Measurements from ENCODE around the gene FAM227B. TPM values are rescaled to one million over a fixed set of nuclear protein-coding genes. Genes with fewer than 3 reads are reported as not detected.

FAM227B gene
- total and polyA plus RNA-seq, 2 of the 13 experiments (the other 11 are each of a cell fraction or from before 2014, with no cell fraction given), result 1.9 to 2.6 TPM

DNA sequence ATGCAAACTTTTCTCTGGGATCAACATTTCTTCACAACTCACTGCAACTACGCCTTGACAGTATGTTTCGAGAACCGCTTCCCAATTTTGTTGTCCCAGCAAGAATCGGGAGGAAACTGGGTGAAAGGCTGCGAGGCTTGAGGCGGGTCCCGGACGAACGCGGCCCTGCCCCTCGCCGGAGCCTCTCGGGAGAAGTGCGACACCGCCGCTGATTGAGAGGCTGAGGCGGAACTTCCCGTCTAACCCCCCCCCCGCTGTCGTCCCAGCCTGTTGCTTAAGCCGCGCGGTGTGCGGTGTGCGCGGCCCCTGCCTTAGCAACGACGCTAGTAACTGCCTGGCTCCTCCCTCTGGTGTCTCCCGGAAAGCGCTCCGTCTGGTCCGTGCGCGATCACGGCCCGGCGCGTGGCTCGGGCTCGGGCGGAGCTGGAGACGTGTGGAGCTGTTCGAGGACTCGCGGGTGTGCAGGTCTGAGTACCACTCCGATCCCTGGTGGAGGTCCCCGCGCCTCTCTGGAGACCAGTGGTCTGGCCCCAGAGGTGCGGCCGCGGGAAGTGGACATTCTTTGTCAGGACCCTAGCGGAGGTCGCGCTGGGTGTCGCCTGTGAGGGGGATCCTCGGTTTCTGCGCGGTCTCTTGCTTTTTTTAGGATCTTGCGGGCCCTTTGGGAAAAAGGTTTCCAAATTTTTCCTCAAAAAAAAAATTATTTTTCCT, at the start of gene FAM227B, which contains the start of gene DTWD1 (continued):
- TF ChIP-seq, protein P1, sequence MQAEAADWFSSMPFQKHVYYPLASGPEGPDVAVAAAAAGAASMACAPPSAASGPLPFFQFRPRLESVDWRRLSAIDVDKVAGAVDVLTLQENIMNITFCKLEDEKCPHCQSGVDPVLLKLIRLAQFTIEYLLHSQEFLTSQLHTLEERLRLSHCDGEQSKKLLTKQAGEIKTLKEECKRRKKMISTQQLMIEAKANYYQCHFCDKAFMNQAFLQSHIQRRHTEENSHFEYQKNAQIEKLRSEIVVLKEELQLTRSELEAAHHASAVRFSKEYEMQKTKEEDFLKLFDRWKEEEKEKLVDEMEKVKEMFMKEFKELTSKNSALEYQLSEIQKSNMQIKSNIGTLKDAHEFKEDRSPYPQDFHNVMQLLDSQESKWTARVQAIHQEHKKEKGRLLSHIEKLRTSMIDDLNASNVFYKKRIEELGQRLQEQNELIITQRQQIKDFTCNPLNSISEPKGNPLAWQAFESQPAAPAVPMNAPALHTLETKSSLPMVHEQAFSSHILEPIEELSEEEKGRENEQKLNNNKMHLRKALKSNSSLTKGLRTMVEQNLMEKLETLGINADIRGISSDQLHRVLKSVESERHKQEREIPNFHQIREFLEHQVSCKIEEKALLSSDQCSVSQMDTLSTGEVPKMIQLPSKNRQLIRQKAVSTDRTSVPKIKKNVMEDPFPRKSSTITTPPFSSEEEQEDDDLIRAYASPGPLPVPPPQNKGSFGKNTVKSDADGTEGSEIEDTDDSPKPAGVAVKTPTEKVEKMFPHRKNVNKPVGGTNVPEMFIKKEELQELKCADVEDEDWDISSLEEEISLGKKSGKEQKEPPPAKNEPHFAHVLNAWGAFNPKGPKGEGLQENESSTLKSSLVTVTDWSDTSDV (CRISPR knock-in tag; IDR thresholded peaks at IDR 0.05), result peak; percentile 97
- TF ChIP-seq ZNF598 (CRISPR knock-in tag; IDR thresholded peaks at IDR 0.05; ENCODE audit: borderline replicate concordance), result peak; percentile 89
- TF ChIP-seq ONECUT2 (CRISPR knock-in tag; IDR thresholded peaks at IDR 0.05), result peak; percentile 70; the same call in 1 of the 2 replicates
- TF ChIP-seq TRIM24 (CRISPR knock-in tag; IDR thresholded peaks at IDR 0.05), result no peak
- TF ChIP-seq ZNF589 (CRISPR knock-in tag; conservative IDR thresholded peaks at IDR 0.05), result peak; percentile 98
- no peak for TF ChIP-seq SRSF4 (IDR thresholded peaks at IDR 0.05; ENCODE audit: low read depth, low read length, poor library complexity, severe bottlenecking)
- TF ChIP-seq ZNF326 (CRISPR knock-in tag; IDR thresholded peaks at IDR 0.05; ENCODE audit: borderline replicate concordance), result no peak
- TF ChIP-seq ZNF136 (CRISPR knock-in tag; IDR thresholded peaks at IDR 0.05; ENCODE audit: low read depth), result peak; percentile 99
- TF ChIP-seq KLF9 (CRISPR knock-in tag; IDR thresholded peaks at IDR 0.05; ENCODE audit: low read depth), result 0 out of 2 replicates have a peak, but pooled peaks have one; percentile 77
- peak; percentile 84 for TF ChIP-seq MED8 (CRISPR knock-in tag; IDR thresholded peaks at IDR 0.05; ENCODE audit: insufficient replicate concordance)
- peak; percentile 88; the same call in 1 of the 2 replicates for TF ChIP-seq ZNF253 (CRISPR knock-in tag; IDR thresholded peaks at IDR 0.05; ENCODE audit: borderline replicate concordance)
- TF ChIP-seq RBFOX2 (IDR thresholded peaks at IDR 0.05; ENCODE audit: low read depth, low read length), result peak; percentile 92
- TF ChIP-seq HDAC2 (CRISPR knock-in tag; IDR thresholded peaks at IDR 0.05), result peak; percentile 97
- TF ChIP-seq ZNF577 (CRISPR knock-in tag; IDR thresholded peaks at IDR 0.05; ENCODE audit: borderline replicate concordance, low read depth), result 0 out of 2 replicates have a peak, but pooled peaks have one; percentile 51
- TF ChIP-seq ZBTB3 (CRISPR knock-in tag; IDR thresholded peaks at IDR 0.05; ENCODE audit: borderline replicate concordance, low read depth), result no peak; the same call in 1 of the 2 replicates
- TF ChIP-seq, protein P2, sequence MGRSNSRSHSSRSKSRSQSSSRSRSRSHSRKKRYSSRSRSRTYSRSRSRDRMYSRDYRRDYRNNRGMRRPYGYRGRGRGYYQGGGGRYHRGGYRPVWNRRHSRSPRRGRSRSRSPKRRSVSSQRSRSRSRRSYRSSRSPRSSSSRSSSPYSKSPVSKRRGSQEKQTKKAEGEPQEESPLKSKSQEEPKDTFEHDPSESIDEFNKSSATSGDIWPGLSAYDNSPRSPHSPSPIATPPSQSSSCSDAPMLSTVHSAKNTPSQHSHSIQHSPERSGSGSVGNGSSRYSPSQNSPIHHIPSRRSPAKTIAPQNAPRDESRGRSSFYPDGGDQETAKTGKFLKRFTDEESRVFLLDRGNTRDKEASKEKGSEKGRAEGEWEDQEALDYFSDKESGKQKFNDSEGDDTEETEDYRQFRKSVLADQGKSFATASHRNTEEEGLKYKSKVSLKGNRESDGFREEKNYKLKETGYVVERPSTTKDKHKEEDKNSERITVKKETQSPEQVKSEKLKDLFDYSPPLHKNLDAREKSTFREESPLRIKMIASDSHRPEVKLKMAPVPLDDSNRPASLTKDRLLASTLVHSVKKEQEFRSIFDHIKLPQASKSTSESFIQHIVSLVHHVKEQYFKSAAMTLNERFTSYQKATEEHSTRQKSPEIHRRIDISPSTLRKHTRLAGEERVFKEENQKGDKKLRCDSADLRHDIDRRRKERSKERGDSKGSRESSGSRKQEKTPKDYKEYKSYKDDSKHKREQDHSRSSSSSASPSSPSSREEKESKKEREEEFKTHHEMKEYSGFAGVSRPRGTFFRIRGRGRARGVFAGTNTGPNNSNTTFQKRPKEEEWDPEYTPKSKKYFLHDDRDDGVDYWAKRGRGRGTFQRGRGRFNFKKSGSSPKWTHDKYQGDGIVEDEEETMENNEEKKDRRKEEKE (IDR thresholded peaks at IDR 0.05), result no peak
- TF ChIP-seq TARDBP (CRISPR knock-in tag; IDR thresholded peaks at IDR 0.05), result peak; percentile 98
- TF ChIP-seq ZFYVE20 (CRISPR knock-in tag; IDR thresholded peaks at IDR 0.05; ENCODE audit: borderline replicate concordance, low read depth), result no peak
- TF ChIP-seq, protein P3, sequence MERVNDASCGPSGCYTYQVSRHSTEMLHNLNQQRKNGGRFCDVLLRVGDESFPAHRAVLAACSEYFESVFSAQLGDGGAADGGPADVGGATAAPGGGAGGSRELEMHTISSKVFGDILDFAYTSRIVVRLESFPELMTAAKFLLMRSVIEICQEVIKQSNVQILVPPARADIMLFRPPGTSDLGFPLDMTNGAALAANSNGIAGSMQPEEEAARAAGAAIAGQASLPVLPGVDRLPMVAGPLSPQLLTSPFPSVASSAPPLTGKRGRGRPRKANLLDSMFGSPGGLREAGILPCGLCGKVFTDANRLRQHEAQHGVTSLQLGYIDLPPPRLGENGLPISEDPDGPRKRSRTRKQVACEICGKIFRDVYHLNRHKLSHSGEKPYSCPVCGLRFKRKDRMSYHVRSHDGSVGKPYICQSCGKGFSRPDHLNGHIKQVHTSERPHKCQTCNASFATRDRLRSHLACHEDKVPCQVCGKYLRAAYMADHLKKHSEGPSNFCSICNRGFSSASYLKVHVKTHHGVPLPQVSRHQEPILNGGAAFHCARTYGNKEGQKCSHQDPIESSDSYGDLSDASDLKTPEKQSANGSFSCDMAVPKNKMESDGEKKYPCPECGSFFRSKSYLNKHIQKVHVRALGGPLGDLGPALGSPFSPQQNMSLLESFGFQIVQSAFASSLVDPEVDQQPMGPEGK (CRISPR knock-in tag; IDR thresholded peaks at IDR 0.05), result peak; percentile 88; the same call in 1 of the 2 replicates
- no peak for TF ChIP-seq ZNF468 (CRISPR knock-in tag; IDR thresholded peaks at IDR 0.05)
- TF ChIP-seq, protein P4, sequence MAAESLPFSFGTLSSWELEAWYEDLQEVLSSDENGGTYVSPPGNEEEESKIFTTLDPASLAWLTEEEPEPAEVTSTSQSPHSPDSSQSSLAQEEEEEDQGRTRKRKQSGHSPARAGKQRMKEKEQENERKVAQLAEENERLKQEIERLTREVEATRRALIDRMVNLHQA (CRISPR knock-in tag; IDR thresholded peaks at IDR 0.05), result no peak; the same call in 1 of the 2 replicates

All from HepG2 (cell line).